IMR-90 (cell line): ENCODE measurements around the gene LLCFC1. TPM values are rescaled to one million over a fixed set of nuclear protein-coding genes. Genes with fewer than 3 reads are reported as not detected.

Experiments
- ATAC-seq: fragments of 200-7000 bp; cut with Tn5 transposase; 2 replicates; pipeline ENCODE4 v1.9.1; 2020; ENCODE audit warnings: low read depth, mild to moderate bottlenecking, moderate library complexity
- BruUV-seq: library from RNA; stranded (reverse); fragments of 400-500 nt; replicated peaks from 2 replicates; lab custom pipeline; 2021; lab: Mats Ljungman, UMichigan
- CTCF ChIA-PET: fragments of 300-600 bp; formaldehyde crosslinking; extraction: SDS; loops from one replicate; lab custom pipeline; 2021; ENCODE audit warnings: antibody characterized with exemption; lab: Yijun Ruan, JAX
- POLR2A ChIA-PET: fragments of 300-600 bp; sonication (Branson Sonifier 250); formaldehyde crosslinking; loops from one replicate; lab custom pipeline; 2022; ENCODE audit warnings: antibody characterized with exemption; ENCODE audit not compliant: unreplicated experiment; lab: Charles Lee
- DNase-seq: peaks from one replicate; pipeline ENCODE4 v3.0.0; 2013
- H2AFZ ChIP-seq: replicated peaks from 2 replicates; pipeline ENCODE3; 2013; ENCODE audit warnings: low read length, mild to moderate bottlenecking; ENCODE audit not compliant: poor library complexity
- H2AK5ac ChIP-seq: 2 replicates; pipeline ENCODE4 v1.6.1; 2013; ENCODE audit warnings: low read depth, low read length, inconsistent platforms
- H2AK9ac ChIP-seq: replicated peaks from 2 replicates; pipeline ENCODE3; 2013; ENCODE audit warnings: mild to moderate bottlenecking, low read depth, low read length, moderate library complexity; ENCODE audit not compliant: poor library complexity
- H2BK120ac ChIP-seq: 2 replicates; pipeline ENCODE4 v1.6.1; 2013; ENCODE audit warnings: low read depth, low read length, inconsistent platforms
- H2BK15ac ChIP-seq: 3 replicates; pipeline ENCODE4 v1.6.1; 2013; ENCODE audit warnings: low read depth, low read length, inconsistent platforms
- H2BK20ac ChIP-seq: 2 replicates; pipeline ENCODE4 v1.6.1; 2013; ENCODE audit warnings: low read depth, mild to moderate bottlenecking, inconsistent platforms, low read length, moderate library complexity
- H2BK5ac ChIP-seq: 2 replicates; pipeline ENCODE4 v1.6.1; 2013; ENCODE audit warnings: mild to moderate bottlenecking, low read depth, low read length, inconsistent platforms; ENCODE audit not compliant: poor library complexity, severe bottlenecking
- H3K14ac ChIP-seq: replicated peaks from 2 replicates; pipeline ENCODE4 v1.6.1; 2013; ENCODE audit warnings: low read depth, low read length, inconsistent platforms
- H3K18ac ChIP-seq: 2 replicates; pipeline ENCODE4 v1.6.1; 2013; ENCODE audit warnings: low read depth, low read length, control low read depth
- H3K23ac ChIP-seq: 2 replicates; pipeline ENCODE4 v1.6.1; 2013; ENCODE audit warnings: low read depth, low read length, inconsistent platforms
- H3K27ac ChIP-seq: 2 replicates; pipeline ENCODE4 v1.5.1; 2013; ENCODE audit warnings: mild to moderate bottlenecking, control low read depth, low read length; ENCODE audit not compliant: insufficient read depth
- H3K27me3 ChIP-seq: 2 replicates; pipeline ENCODE4 v1.6.1; 2013; ENCODE audit warnings: low read length; ENCODE audit not compliant: control insufficient read depth, insufficient read depth
- H3K36me3 ChIP-seq: 2 replicates; pipeline ENCODE4 v1.6.1; 2013; ENCODE audit warnings: low read length, mixed read lengths; ENCODE audit not compliant: control insufficient read depth, insufficient read depth
- H3K4ac ChIP-seq: 2 replicates; pipeline ENCODE4 v1.6.1; 2013; ENCODE audit warnings: low read depth, low read length, inconsistent platforms
- H3K4me1 ChIP-seq: 2 replicates; pipeline ENCODE4 v1.6.1; 2013; ENCODE audit warnings: low read length, mixed read lengths; ENCODE audit not compliant: control insufficient read depth, insufficient read depth
- H3K4me2 ChIP-seq: 2 replicates; pipeline ENCODE4 v1.6.1; 2013; ENCODE audit warnings: low read depth, mild to moderate bottlenecking, control low read depth, low read length, moderate library complexity
- H3K4me3 ChIP-seq: 2 replicates; pipeline ENCODE4 v1.5.1; 2013; ENCODE audit warnings: low read depth, mild to moderate bottlenecking, control low read depth, low read length, moderate library complexity; ENCODE audit not compliant: insufficient read depth
- H3K56ac ChIP-seq: 2 replicates; pipeline ENCODE4 v1.6.1; 2013; ENCODE audit warnings: low read length, inconsistent platforms; ENCODE audit not compliant: insufficient read depth; ENCODE audit errors: extremely low read depth
- H3K79me1 ChIP-seq, 2 experiments: 2 replicates each; pipeline ENCODE4 v1.6.1; 2013; ENCODE audit warnings: low read length in 2 of 2, inconsistent platforms in 1 of 2, low read depth in 1 of 2
- H3K9ac ChIP-seq: 2 replicates; pipeline ENCODE4 v1.6.1; 2013; ENCODE audit warnings: low read depth, low read length, control low read depth
- H3K9me1 ChIP-seq: 2 replicates; pipeline ENCODE4 v1.6.1; 2013; ENCODE audit warnings: low read length, inconsistent platforms; ENCODE audit not compliant: insufficient read depth
- H3K9me3 ChIP-seq: 2 replicates; pipeline ENCODE4 v1.6.1; 2013; ENCODE audit warnings: low read length; ENCODE audit not compliant: control insufficient read depth, insufficient read depth
- H4K20me1 ChIP-seq: 2 replicates; pipeline ENCODE4 v1.6.1; 2013; ENCODE audit warnings: low read length, inconsistent platforms; ENCODE audit not compliant: insufficient read depth
- H4K5ac ChIP-seq: 2 replicates; pipeline ENCODE4 v1.6.1; 2013; ENCODE audit warnings: mild to moderate bottlenecking, low read depth, low read length, control low read depth
- H4K8ac ChIP-seq, 2 experiments: 2 replicates each; pipeline ENCODE4 v1.6.1; 2013; ENCODE audit warnings: low read depth in 2 of 2, low read length in 2 of 2, control low read depth in 1 of 2, inconsistent platforms in 1 of 2
- H4K91ac ChIP-seq: 2 replicates; pipeline ENCODE4 v1.6.1; 2013; ENCODE audit warnings: low read depth, low read length, inconsistent platforms; ENCODE audit not compliant: insufficient read depth
- BHLHE40 ChIP-seq: fragments of 150-350 bp; IDR thresholded peaks from 2 replicates; pipeline ENCODE4 v1.6.1; 2016; ENCODE audit warnings: mild to moderate bottlenecking, low read depth, low read length
- CEBPB ChIP-seq: IDR thresholded peaks from 2 replicates; pipeline ENCODE4 v1.6.1; 2012; ENCODE audit warnings: low read depth, low read length, improper control_type of control experiment
- CTCF ChIP-seq: conservative IDR thresholded peaks from 2 replicates; pipeline ENCODE4 v1.5.1; 2012; ENCODE audit warnings: mild to moderate bottlenecking, low read depth, low read length, improper control_type of control experiment
- ELK1 ChIP-seq: fragments of 150-350 bp; IDR thresholded peaks from 2 replicates; pipeline ENCODE4 v1.6.1; 2016; ENCODE audit warnings: low read depth, mild to moderate bottlenecking, low read length, moderate library complexity, borderline replicate concordance
- FOS ChIP-seq: fragments of 150-350 bp; IDR thresholded peaks from 2 replicates; pipeline ENCODE4 v1.6.1; 2016; ENCODE audit warnings: low read depth, low read length
- MAFK ChIP-seq: IDR thresholded peaks from 2 replicates; pipeline ENCODE4 v1.6.1; 2012; ENCODE audit warnings: low read depth, low read length, improper control_type of control experiment
- NFE2L2 ChIP-seq: fragments of 150-350 bp; IDR thresholded peaks from 2 replicates; pipeline ENCODE4 v1.6.1; 2016; ENCODE audit warnings: low read depth, mild to moderate bottlenecking, low read length
- WGBS, 2 experiments: methylation state at CpG; one replicate each; pipeline versions ENCODE4 v1.1.5 to v1.1.7; 2013; ENCODE audit warnings: missing lambda C conversion rate in 2 of 2; ENCODE audit not compliant: insufficient read length in 1 of 2; ENCODE audit errors: extremely low coverage in 2 of 2; 5-methylcytosine and 5-hydroxymethylcytosine counted together
- dilution Hi-C: fragments of 300-500 bp; cut with HindIII; formaldehyde crosslinking; loops from one replicate; pipeline ENCODE4 v1.14.3; 2018; ENCODE audit warnings: low sequenced_read_pairs; ENCODE audit not compliant: unreplicated experiment
- in situ Hi-C: fragments of 300-500 bp; cut with MboI; formaldehyde crosslinking; loops from 3 replicates; pipeline ENCODE4 v1.14.3; 2019; ENCODE audit warnings: low sequenced_read_pairs, inconsistent platforms, mixed read lengths
- intact Hi-C: fragments of 100-400 bp; cut with micrococcal nuclease; formaldehyde crosslinking; loops from 2 replicates; pipeline ENCODE4 v1.10.0; 2022
- polyA plus RNA-seq, 3 experiments: library from polyadenylated mRNA; depleted of rRNA; stranded (reverse); fragments of >200 nt; gene quantifications; 2 replicates each; pipeline ENCODE4 v1.2.3, GENCODE V29; 2012; ENCODE audit warnings: low replicate concordance in 1 of 3
- total RNA-seq: library from RNA; depleted of rRNA; stranded (reverse); fragments of >200 nt; gene quantifications from 2 replicates; pipeline ENCODE4 v1.2.3, GENCODE V29; 2012

Gene LLCFC1
- total and polyA plus RNA-seq, 2 of the 4 experiments (the other 2 are of a cell fraction) = not detected

GRCh38 chr7:142933624-142934023 lies 5.7 kb upstream of the LLCFC1 start, which contains the start of gene TRPV5:
TSS of gene TRPV5 (minus strand) at chr7:142933746. CDS start at chr7:142933459, 287 bp downstream.
- in situ Hi-C loops (no loop called here), dilution Hi-C loops (no loop called here), intact Hi-C loops (no loop called here)
- H2AFZ ChIP-seq = peak within 1 kb of the TSS; percentile 11
- H3K9me1 ChIP-seq = no peaks in the 10 kb centered on the region
- no peak for ATAC-seq
- H2BK15ac ChIP-seq = no peak within 1 kb of the TSS
- H2AK9ac ChIP-seq = no peak within 1 kb of the TSS
- no peak within 1 kb of the TSS for H3K27ac ChIP-seq
- no peak within 1 kb of the TSS for H3K14ac ChIP-seq
- no peaks in the 10 kb centered on the region for H4K20me1 ChIP-seq
- no peak within 1 kb of the TSS for H3K9ac ChIP-seq
- H2AK5ac ChIP-seq = no peak within 1 kb of the TSS
- no peak within 1 kb of the TSS for H3K23ac ChIP-seq
- BruUV-seq = no TSS peak
- CTCF ChIA-PET = no interaction called here
- H4K8ac ChIP-seq = no peak within 1 kb of the TSS
- H2BK20ac ChIP-seq = no peak within 1 kb of the TSS
- no peak within 1 kb of the TSS for H4K5ac ChIP-seq
- H3K9me3 ChIP-seq = peaks cover 13% of the 10 kb centered on the region; the same call in 1 of the 2 replicates
- H3K4me1 ChIP-seq = no peaks in the 10 kb centered on the region
- H3K27me3 ChIP-seq = no peaks in the 10 kb centered on the region
- no peak within 1 kb of the TSS for H3K56ac ChIP-seq
- no peak within 1 kb of the TSS for H3K18ac ChIP-seq
- H3K4me2 ChIP-seq = no peak within 1 kb of the TSS
- no peaks in the 10 kb centered on the region for H3K36me3 ChIP-seq
- H3K4me3 ChIP-seq = no peak within 1 kb of the TSS
- H2BK5ac ChIP-seq = no peak within 1 kb of the TSS
- POLR2A ChIA-PET = no interaction called here
- 33% methylated on average over 1 of the region's 4 CpGs; no CpG with 5 or more reads in 1 of the 2 experiments for WGBS, 2 experiments
- TF ChIP-seq NFE2L2 (no peak), BHLHE40 (no peak), CEBPB (no peak), CTCF (no peak), FOS (no peak), MAFK (no peak), ELK1 (no peak)
- H2BK120ac ChIP-seq = no peak within 1 kb of the TSS
- H3K79me1 ChIP-seq = no peaks in the 10 kb centered on the region
- H3K4ac ChIP-seq = no peak within 1 kb of the TSS
- no peak for DNase-seq
- no peak within 1 kb of the TSS for H4K91ac ChIP-seq
